Stimulated activated CD4-positive, alpha-beta T cell treated with anti-CD3 and anti-CD28 coated beads, TNF-alpha, amount 100 ng/mL, for 24 hours (primary cell): ENCODE results near the gene HDGFL2.

Experiments
- DNase-seq, 3 experiments: peaks; one replicate each; pipeline ENCODE4 v3.0.0-alpha.2; 2020; ENCODE audit warnings: low read depth in 3 of 3

HDGFL2 gene

DNA sequence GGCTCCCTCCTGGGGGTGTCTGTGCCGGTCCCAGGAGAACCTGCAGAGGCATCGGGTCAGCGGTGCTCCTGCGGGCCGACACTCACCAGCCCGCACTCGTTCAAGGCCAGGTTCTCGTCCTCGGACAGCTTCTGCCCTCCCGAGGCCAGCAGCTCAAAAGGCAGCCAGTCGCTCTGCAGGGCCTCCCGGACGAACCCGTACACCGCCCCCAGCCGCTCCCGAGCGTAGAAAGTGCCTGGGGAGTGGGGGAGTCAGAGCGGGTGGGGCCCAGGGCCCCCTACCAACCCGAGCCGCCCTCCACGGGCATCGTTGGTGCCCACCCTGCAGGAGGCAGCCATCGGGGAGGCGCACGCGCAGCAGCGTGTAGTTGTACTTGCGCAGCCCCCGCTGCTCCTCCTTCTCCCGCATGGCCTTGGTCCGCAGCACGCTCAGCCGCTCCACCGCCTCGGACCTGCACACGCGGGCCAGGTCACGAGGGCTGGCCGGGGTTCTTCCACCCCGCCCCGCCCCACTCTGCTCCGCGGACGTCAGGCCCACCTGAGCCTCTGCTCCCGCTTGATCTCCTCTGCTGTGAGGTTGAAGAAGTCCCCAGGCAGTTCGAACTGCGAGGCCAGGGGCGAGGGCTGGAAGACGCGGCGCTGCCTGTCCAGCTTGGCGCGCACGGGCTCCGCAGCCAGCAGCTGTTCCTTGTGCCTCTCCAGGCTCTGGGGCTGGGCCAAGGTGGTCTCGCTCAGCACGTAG, 26.0 kb upstream of the HDGFL2 start:
- no peak for DNase-seq

DNA sequence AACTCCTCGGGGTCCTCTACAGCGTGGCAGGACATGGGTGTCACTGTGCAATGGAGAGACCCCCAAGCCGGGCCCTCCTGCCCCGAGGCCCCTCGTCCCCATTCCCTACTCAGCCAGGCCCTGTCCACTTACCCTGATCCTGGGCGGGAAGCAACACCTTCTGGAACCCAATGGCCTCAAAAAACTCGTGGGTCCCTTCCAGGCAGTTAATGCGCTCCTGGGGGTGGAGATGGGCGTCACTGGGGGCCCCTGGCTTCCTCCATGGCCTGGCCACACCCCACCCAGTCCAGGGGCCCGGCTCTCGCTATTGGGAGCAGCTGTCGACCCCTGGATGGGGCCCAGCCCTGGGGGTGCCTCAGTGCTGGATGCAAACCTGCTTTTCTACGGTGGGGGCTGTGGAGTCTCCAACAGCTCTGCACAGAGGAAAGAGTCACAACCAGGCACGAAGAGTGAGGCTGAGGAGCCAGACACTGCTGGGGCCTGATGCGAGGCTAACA, 25.3 kb upstream of the HDGFL2 start:
- no peak for DNase-seq

DNA sequence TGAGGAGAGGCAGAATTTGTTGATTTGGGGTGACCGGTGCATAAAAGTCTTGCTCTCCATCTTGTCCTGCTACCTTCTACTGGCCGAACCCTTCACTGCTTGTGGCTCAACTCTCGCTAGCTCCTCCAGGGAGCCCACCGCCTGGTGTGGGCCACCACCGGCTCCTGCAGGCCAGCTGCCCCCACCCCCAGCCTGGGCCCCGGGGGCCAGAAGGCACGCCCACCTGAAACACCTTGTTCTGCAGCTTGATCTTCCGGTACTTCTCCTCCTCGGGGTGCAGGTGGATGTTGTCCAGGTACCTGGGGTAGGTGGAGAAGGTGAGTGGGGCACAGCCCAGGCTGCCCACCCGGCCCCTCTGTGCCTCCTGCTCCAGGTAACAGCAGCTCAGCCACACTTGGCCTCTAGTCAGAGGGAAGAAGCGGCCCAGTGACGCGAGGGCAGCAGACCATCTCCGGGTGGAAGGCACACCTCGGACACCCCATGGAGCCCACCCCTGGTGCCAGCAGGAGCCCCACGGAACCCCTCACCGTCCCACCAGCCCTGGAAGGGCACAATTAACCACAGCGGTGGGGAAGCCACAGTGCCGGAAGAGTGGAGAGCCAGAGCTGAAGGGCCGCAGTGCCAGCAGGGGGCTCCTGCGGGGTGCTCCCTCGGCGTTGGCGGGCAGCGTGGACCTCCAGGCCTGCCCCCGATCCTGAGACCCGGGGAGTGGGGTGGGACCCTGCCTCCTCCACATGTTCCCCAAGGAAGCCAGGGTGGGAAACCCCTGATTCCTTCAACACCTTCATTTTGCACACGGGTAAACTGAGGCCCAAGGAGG, 24.6 kb upstream of the HDGFL2 start:
- DNase-seq, result no peak

DNA sequence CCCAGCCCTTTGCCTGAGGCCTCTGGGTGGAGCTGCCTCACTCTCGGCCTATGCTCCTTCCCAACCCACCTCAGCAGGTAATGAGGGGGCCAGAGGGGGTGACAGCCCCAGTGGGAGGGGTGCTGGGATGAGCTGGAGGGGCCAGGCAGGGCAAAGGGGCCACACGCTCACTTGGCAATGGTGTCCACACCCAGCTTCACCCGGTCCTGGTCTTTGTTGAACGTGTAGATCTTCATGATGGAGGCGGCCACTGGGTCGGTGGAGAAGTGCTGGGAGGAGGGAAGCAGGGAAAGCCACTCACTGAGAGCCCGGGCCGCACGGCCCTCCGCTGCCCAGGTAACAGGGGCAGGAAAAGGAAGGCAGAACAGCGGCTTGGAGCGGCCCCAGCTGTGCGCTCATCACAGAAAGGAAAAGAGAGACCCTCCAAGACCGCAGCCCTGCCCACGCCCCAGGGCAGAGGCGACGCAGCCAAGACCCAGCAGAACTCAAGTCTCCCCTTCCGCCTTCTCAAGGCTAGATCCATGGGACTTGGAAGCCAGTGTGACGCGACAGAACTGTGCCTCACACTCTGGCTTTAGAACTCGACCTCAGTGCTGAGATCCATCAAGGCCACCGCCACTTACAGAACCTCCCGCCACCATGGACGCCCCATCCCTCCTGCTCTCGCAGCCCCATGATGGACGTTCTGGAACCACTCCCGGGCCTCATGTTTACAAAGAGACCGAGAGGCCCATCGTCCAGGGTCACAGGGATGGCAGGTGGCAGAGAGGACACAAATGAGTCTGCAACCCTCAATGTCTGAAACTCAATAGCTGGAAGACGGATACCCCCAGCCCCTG, 23.7 kb upstream of the HDGFL2 start:
- DNase-seq, result no peak

DNA sequence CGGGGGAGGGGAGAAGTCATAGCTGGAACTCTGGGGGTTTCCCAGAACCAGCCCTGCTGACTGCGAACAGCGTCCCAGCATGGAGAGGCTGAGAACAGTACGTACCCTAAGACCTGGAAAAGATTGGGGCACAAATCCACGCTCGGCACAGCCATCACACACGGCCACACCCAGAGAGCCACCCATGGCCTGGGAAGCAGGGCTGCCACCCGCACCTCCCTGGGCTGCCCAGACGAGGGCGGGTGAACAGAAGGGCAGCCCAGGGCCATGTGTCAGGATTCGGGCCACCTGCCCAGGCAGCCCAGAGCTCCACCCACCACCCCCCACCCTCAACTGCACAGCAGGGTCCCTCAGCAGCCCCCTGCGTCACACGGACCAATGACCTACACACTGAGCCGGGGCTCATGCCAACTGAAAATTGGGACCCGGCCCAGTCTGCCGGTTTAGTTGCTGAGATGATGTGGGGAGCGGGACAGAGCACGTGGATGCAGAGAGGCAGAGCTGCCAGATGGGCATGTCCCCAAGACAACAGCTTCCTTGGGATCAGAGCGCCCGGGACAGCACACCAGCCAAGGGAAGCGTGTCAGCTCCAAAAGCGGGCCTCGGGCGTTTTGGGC, 23.0 kb upstream of the HDGFL2 start:
- no peak for DNase-seq

DNA sequence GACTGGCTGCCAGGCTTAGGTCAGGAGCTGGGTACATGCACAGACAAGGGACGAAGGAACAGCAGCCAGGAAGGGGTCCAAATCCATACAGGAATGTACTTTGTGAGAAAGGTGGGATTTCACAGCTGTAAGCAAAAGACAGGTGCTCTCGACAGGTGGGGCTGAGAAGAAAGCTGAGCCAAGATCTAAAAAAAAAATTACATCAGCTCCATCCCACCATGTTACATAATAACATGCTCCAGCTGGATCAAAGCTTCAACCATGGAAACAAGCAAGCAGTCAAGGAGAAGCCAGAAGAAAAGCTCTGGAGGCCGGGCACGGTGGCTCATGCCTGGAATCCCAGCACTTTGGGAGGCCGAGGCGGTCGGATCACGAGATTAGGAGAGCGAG, 22.5 kb upstream of the HDGFL2 start:
- no peak for DNase-seq

DNA sequence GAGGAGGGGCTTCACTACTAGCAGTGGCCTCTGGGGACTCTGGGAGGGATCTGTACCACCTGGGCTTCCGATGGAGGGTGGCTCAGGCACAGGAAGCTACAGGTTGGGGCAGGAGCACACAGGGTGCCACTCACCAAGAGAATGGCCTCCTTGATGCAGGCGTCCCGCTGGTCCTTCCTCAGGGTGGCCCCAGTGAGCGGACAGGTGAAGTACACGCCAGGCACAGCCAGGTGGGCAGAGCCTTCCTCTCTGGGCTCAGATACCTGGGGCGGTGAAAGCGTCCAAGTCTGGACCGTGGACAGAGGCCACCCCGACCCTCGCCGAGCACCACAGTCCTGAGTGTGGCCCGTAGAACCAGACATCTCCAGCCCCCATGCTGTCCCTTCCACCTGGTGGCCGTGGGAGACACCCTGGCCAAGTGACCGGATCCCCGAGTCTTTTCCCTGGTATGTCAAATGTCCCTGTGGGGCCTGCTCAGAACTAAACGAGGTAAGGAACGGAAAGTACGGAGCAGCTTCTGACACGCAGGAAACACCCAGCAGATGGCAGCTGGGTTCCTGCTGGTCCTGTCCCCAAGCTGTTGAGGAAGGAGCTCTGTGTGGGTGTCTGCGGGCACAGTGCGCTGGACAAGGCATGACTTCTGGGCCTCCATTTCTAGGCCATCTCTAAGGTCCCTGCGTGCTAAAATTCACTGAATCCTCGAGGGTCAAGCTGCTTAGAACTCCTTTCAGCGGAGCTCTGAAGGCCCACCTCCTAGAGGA, 19.7 kb upstream of the HDGFL2 start:
- DNase-seq, result no peak

DNA sequence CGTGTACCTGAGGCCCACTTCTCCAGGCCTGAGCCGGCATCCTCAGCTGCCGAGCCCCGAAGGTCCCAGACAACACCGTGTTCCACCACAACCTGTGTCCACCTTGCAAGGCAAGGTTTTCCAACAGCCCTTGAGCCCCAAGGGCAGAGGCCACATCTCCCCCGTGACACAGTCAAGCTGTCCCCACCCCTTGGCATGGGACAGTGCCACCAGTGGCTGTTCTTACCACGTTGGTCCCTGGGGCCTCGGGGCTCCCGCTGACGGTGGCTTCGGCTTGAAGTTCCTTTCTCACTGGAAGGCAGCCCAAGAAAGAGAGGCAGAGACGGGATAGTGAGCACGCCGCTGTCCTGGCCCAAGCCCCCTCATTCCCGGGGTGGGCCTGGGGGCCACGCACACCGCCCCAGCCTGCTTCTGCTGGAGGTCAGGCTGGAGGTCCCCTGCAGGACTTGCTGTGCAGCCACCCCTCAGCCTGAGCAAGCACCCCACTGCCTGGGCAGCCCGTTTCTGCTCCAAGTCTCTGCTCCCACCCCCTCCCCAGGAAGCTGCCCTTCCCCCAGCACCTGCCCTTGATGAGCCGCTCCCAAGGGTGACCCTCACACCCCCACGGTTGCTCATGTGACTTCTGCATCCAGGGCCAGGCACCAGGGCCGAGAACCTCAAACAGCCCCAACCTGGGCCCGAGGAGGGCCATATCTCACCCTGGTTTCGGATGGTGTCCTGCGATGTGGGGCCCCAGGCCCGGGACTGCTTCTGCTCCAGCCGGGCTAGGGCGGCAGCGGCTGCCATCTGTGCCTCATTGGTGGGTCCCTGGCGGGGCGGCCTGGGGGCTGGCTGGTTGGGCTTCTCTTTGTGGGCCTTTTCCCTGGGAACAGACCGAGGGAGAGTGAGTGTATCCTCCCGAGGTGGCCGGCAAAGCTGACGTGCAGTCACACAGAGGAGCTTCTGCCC, 18.6 kb upstream of the HDGFL2 start:
- no peak for DNase-seq

DNA sequence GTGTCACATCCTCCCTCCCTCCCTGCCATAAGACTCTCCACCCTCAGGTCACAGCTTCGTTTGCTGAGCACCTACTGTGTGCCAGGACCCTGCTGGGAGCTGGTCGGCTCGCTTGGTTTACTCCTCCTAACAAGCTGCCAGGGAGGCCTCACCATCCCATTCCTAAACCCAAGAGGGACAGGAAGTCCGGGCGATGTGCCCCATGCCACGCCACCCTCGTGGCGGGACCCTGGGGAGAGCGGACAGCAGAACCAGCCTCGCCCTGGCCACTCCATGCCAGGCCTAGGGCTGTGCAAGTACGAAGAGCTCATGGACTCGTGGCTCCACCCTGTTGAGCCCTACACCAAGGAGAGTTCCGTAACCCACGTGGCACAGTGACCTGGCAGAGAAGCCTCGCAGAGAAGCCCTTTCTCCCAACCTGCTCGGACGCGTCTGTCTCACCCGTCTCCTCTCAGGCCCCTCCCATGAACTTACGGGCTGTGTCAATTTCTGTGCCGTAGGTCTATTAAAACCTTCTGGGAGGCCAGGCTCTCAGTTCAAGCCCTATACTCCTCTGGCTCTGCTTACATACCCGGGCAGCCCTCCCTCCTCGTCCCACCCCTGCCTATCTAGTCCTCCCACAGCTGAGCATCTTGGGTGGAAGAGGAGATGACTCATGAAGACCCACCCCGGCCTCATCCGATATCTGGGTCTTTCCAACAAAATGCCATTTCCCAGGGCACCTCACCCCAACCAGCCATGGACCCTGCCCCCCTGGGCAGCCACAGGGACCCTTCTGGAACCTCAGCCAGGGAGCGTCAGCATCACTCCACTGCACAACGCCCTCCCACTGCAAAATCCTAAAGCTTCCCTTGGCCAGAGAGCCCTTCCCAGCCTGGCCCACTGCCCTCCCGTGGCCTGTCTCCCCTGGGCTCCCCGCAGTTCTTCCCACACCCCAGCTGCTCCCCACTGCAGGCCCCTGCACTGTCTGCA, 17.1 kb upstream of the HDGFL2 start:
- DNase-seq, result no peak

DNA sequence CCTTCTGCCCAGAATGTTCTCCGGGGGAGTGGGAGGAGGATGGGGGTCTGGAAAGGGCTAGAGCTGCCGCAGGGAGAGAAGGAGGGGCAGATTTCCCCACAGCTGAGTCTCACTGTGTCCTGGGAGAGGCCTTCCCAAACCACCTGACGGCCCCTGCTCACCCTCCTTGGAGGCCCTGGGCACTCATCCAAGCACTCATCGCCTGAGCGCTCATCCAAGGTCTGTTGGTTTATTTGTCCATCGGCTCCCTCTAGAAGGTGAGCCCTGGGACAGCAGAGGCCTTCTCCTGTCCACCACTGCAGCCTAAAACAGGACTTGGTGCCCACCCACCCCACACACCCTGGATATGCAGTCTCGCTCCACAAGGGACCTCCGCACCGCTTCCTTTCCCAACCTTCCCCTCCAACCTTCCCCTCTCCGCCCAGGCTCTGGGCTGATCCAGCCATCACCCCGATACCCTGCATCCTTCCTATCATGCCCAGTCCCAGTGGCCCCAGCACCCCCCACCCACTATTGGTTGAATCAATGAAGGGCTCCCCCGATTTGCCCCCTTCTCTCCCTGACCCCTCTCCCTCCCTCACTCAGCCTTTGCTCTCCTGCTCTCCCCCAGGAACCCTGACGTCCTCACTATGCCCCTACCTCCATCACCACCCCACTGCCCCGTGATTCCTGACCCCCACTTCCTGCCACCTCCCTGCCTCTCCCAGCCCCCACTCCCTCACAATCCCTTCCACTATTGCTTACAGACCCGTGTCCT, 16.2 kb upstream of the HDGFL2 start:
- no peak for DNase-seq

DNA sequence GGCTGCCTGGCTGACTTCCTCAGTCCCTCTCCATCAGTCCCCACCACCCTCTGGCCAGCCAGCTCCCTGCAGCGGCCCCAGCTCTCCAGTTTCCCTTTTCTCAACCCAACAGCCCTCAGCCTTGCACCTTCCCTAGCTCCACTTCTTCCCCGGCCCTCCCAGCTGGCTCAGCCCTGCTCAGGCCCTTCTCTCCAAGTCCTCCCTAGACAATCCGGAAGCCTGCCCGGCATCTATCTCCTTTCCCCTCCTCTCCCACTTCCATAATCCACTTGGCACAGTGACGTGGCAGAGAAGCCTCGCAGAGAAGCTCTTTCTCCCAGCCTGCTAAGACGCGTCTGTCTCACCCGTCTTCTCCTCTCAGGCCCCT, 15.6 kb upstream of the HDGFL2 start:
- DNase-seq, result no peak

DNA sequence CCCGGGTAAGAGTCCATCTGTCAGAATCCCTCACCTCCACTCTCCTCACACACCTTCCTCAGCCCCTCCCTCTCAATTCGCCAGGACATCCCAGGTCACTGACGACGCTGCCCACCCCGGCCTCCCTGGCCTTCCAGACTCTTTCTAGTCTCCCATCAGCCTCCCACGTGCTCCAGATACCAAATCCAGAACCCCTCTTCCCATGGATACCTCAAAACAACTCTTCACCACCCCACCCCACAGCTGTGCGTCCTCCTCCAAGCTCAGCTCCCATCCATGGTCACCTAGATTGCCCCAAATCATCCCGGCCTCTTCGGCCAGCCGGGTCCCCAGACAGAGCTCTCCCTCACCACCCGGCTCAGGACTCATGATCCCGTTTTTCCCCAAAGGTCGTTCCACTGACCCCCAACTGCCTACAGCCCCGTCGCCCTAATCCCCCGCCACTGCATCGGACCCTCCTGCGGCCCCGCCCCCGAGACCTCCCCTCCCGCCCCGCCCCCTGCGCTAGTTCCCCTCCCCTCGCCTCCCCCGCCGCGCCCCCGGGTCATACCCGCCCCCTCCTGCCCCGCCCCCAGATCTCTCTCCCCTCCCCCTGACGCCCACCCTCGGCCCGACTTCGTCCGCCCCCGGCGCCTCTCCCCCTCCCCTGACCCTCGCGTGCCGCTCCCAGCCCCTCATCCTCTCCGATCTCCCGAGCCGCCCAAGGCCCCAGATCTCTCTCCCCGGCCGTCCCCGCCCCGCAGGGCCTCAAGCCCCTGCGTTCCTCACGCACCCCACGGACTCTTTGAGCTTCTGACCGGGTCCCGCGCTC, 15.0 kb upstream of the HDGFL2 start:
- DNase-seq, result peak in 1 of 3 experiments; percentile 29

DNA sequence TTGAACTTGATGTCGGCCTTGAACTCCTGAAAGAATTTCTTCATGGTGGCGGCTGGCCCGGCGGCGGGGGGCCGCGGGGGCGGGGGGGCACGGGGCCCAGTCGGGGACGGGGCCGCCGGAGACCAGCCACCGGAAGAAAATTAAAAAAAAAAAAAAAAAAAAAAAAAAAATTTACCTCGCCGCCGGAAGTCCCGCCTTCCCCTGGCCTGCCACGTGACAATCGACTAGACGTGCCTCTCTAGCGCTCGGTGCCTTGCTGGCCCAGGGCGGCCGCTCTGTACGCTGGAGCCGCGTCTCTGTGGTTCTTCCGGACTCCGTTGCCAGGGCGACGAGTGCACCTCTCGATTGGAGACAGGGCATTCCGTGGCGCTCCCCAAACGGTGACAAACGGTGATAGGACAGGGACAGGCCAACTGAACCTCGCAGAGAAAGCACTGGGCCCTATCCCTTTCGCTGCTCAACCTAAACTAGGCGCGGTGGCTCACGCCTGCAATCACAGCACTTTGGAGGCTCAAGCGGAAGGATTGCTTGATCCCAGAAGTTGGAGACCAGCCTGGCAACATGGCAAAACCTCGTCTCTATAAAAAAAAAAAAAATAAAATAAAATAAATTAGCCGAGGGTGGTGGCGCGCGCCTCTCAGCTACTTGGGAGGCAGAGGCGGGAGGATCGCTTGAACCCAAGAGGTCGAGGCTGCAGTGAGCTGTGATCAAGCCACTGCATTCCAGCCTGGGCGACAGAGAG, 14.3 kb upstream of the HDGFL2 start, which contains the start of gene UBXN6:
Gene UBXN6 (minus strand): TSS at position 141 of the 742 bp plus-strand sequence. CDS start 97 bp downstream, at position 44.
- DNase-seq, result peak; percentile 95 to 97 (median 96)

DNA sequence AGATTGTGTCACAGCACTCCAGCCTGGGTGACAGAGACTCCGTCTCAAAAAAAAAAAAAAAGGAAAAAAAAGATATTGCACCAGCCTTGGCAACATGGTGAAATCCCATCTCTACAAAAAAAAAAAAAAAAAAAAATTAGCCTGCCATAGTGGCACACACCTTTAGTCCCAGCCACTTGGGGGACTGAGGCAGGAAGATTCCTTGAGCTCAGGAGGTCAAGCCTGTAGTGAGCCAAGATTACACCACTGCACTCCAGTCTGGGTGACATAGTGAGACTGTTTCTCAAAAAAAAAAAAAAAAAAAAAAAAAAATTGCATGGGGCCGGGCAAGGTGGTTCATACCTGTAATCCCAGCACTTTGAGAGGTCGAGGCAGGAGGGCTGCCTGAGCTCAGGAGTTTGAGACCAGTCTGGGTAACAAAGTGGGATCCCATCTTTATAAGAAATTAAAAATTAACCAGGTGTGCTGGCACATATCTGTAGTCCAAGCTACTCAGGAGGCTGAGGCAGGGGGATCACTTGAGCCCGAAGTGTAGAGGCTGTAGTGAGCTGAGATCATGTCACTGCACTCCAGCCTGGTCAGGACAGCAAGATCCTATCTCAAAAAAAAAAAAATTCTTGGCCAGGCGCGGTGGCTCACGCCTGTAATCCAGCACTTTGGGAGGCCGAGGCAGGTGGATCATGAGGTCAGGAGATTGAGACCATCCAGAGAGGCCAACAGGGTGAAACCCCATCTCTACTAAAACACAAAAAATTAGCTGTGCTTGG, 7.1 kb upstream of the HDGFL2 start:
- no peak for DNase-seq

DNA sequence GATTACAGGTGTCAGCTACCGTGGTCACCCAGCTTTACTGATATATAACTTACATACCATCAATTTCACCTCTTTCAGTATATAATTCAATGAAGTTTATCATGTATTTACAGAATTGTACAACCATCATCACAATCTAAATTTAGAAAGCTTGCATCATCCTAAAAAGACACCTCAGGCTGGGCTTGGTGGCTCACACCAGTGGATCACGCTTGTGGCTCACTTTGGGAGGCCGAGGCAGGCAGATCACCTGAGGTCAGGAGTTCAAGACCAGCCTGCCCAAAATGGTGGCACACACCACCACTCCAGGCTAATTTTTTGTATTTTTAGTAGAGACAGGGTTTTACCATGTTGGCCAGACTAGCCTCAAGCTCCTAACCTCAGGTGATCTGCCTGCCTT, 4.3 kb upstream of the HDGFL2 start:
- DNase-seq, result no peak
